ENCODE results near the gene SCRG1. TPM values are rescaled to one million over a fixed set of nuclear protein-coding genes. Genes with fewer than 3 reads are reported as not detected.

SCRG1 gene
- total RNA-seq, 2 experiments from 2014 or later = not detected

GRCh38 chr4:173405840-173406606 is 7.1 kb upstream of the SCRG1 start:
- Mint-ChIP-seq H3K4me1 (ENCODE audit: low read depth) (no peaks in the 10 kb centered on the region), H3K4me3 (no peak overlapping the region), H3K27ac (no peak overlapping the region), H3K36me3 (ENCODE audit: low read depth) (no peaks in the 10 kb centered on the region), H3K27me3 (ENCODE audit: low read depth) (peaks cover 3% of the 10 kb centered on the region), H3K9me3 (no peaks in the 10 kb centered on the region)
- DNase-seq = no peak
- intact Hi-C loops (cut with micrococcal nuclease) = no loop called here
- CTCF ChIA-PET = interaction anchor here (0.9 kb wide), 1 partner anchor 105 kb away, joined by 3 read pairs; no protein-coding TSS in a partner anchor

- H3K4me1 Mint-ChIP-seq (ENCODE audit: low read depth) = no peaks in the 10 kb centered on the region
- DNase-seq = no peak
- H3K36me3 Mint-ChIP-seq (ENCODE audit: low read depth) = no peaks in the 10 kb centered on the region
- H3K27me3 Mint-ChIP-seq (ENCODE audit: low read depth) = peaks cover 3% of the 10 kb centered on the region
- CTCF ChIA-PET = no interaction called here
- intact Hi-C loops (cut with micrococcal nuclease) = no loop called here
- H3K4me3 Mint-ChIP-seq = no peak overlapping the region
- no peaks in the 10 kb centered on the region for H3K9me3 Mint-ChIP-seq
- no peak overlapping the region for H3K27ac Mint-ChIP-seq
These were observed 5.5 kb upstream of the SCRG1 start for GRCh38 chr4:173404296-173404865.

- Mint-ChIP-seq H3K4me3 (no peak overlapping the region), H3K27ac (no peak overlapping the region), H3K36me3 (ENCODE audit: low read depth) (no peaks in the 10 kb centered on the region), H3K9me3 (no peaks in the 10 kb centered on the region), H3K27me3 (ENCODE audit: low read depth) (peaks cover 4% of the 10 kb centered on the region), H3K4me1 (ENCODE audit: low read depth) (no peaks in the 10 kb centered on the region)
- CTCF ChIA-PET = interaction anchor here (0.6 to 1.3 kb wide), 2 partner anchors 18 to 322 kb away, joined by 3 read pairs; no protein-coding TSS in a partner anchor
- no peak for DNase-seq
- intact Hi-C loops (cut with micrococcal nuclease) = no loop called here
These were observed 4.1 kb upstream of the SCRG1 start for GRCh38 chr4:173403051-173403450.

GRCh38 chr4:173401063-173401462 is 2.1 kb upstream of the SCRG1 start:
- Mint-ChIP-seq H3K27ac (no peak overlapping the region), H3K27me3 (ENCODE audit: low read depth) (peaks cover 11% of the 10 kb centered on the region), H3K4me3 (no peak overlapping the region), H3K36me3 (ENCODE audit: low read depth) (no peaks in the 10 kb centered on the region), H3K9me3 (no peaks in the 10 kb centered on the region), H3K4me1 (ENCODE audit: low read depth) (no peaks in the 10 kb centered on the region)
- CTCF ChIA-PET = interaction anchor here (0.6 kb wide), 1 partner anchor 235 kb away, joined by 4 read pairs; no protein-coding TSS in a partner anchor
- intact Hi-C loops (cut with micrococcal nuclease) = no loop called here
- DNase-seq = no peak

GRCh38 chr4:173398220-173398619 is 696 bp downstream of the SCRG1 start:
- intact Hi-C loops (cut with micrococcal nuclease) = no loop called here
- Mint-ChIP-seq H3K36me3 (ENCODE audit: low read depth) (no peaks in the 10 kb centered on the region), H3K4me1 (ENCODE audit: low read depth) (no peaks in the 10 kb centered on the region), H3K4me3 (no peak overlapping the region), H3K27me3 (ENCODE audit: low read depth) (peaks cover 11% of the 10 kb centered on the region), H3K9me3 (no peaks in the 10 kb centered on the region), H3K27ac (no peak overlapping the region)
- DNase-seq = no peak
- CTCF ChIA-PET = interaction anchor here (1.0 kb wide), 1 partner anchor 31 kb away, joined by 3 read pairs; no protein-coding TSS in a partner anchor

- Mint-ChIP-seq H3K27ac (no peak overlapping the region), H3K4me3 (no peak overlapping the region), H3K27me3 (ENCODE audit: low read depth) (peaks cover 11% of the 10 kb centered on the region), H3K36me3 (ENCODE audit: low read depth) (no peaks in the 10 kb centered on the region), H3K4me1 (ENCODE audit: low read depth) (no peaks in the 10 kb centered on the region), H3K9me3 (no peaks in the 10 kb centered on the region)
- DNase-seq = no peak
- intact Hi-C loops (cut with micrococcal nuclease) = no loop called here
- CTCF ChIA-PET = interaction anchor here (0.7 to 1.0 kb wide), 2 partner anchors 9 to 30 kb away, joined by 3 read pairs; no protein-coding TSS in a partner anchor
These were observed 1.3 kb downstream of the SCRG1 start for GRCh38 chr4:173397604-173398003.

- no peak overlapping the region for H3K27ac Mint-ChIP-seq
- H3K36me3 Mint-ChIP-seq (ENCODE audit: low read depth) = no peaks in the 10 kb centered on the region
- H3K27me3 Mint-ChIP-seq (ENCODE audit: low read depth) = peaks cover 10% of the 10 kb centered on the region
- CTCF ChIA-PET = no interaction called here
- H3K4me3 Mint-ChIP-seq = no peak overlapping the region
- DNase-seq = no peak
- H3K4me1 Mint-ChIP-seq (ENCODE audit: low read depth) = no peaks in the 10 kb centered on the region
- intact Hi-C loops (cut with micrococcal nuclease) = no loop called here
- H3K9me3 Mint-ChIP-seq = no peaks in the 10 kb centered on the region
These were observed 7.2 kb downstream of the SCRG1 start for GRCh38 chr4:173391701-173392100.

- H3K27me3 Mint-ChIP-seq (ENCODE audit: low read depth) = peaks cover 16% of the 10 kb centered on the region
- no peaks in the 10 kb centered on the region for H3K4me1 Mint-ChIP-seq (ENCODE audit: low read depth)
These were observed 12.2 kb downstream of the SCRG1 start for GRCh38 chr4:173386751-173387150.

GRCh38 chr4:173382349-173382748 is 16.6 kb downstream of the SCRG1 start:
- CTCF ChIA-PET = no interaction called here
- Mint-ChIP-seq H3K27ac (no peak overlapping the region), H3K4me3 (no peak overlapping the region), H3K27me3 (ENCODE audit: low read depth) (peaks cover 18% of the 10 kb centered on the region), H3K36me3 (ENCODE audit: low read depth) (no peaks in the 10 kb centered on the region), H3K4me1 (ENCODE audit: low read depth) (no peaks in the 10 kb centered on the region), H3K9me3 (no peaks in the 10 kb centered on the region)
- no peak for DNase-seq
- intact Hi-C loops (cut with micrococcal nuclease) = no loop called here

More at GRCh38 chr4:173386751-173387150, 12.2 kb downstream of the SCRG1 start:
- no peak for DNase-seq
- no peak overlapping the region for H3K27ac Mint-ChIP-seq
- H3K4me3 Mint-ChIP-seq = no peak overlapping the region
- CTCF ChIA-PET = no interaction called here
- intact Hi-C loops (cut with micrococcal nuclease) = no loop called here
- no peaks in the 10 kb centered on the region for H3K9me3 Mint-ChIP-seq
- no peaks in the 10 kb centered on the region for H3K36me3 Mint-ChIP-seq (ENCODE audit: low read depth)

- no peak for DNase-seq
- H3K27me3 Mint-ChIP-seq (ENCODE audit: low read depth) = peaks cover 14% of the 10 kb centered on the region
- H3K4me1 Mint-ChIP-seq (ENCODE audit: low read depth) = no peaks in the 10 kb centered on the region
- H3K27ac Mint-ChIP-seq = no peak overlapping the region
- H3K36me3 Mint-ChIP-seq (ENCODE audit: low read depth) = no peaks in the 10 kb centered on the region
- H3K9me3 Mint-ChIP-seq = no peaks in the 10 kb centered on the region
- no peak overlapping the region for H3K4me3 Mint-ChIP-seq
- CTCF ChIA-PET = interaction anchor here (0.7 kb wide), 1 partner anchor 64 kb away, joined by 5 read pairs; no protein-coding TSS in a partner anchor
- intact Hi-C loops (cut with micrococcal nuclease) = no loop called here
These were observed 17.3 kb downstream of the SCRG1 start for GRCh38 chr4:173381610-173382009.

- CTCF ChIA-PET = no interaction called here
- intact Hi-C loops (cut with micrococcal nuclease) = no loop called here
- Mint-ChIP-seq H3K4me3 (no peak overlapping the region), H3K36me3 (ENCODE audit: low read depth) (no peaks in the 10 kb centered on the region), H3K4me1 (ENCODE audit: low read depth) (no peaks in the 10 kb centered on the region), H3K27ac (no peak overlapping the region), H3K9me3 (no peaks in the 10 kb centered on the region), H3K27me3 (ENCODE audit: low read depth) (peaks cover 14% of the 10 kb centered on the region)
- no peak for DNase-seq
These were observed 17.9 kb downstream of the SCRG1 start for GRCh38 chr4:173380987-173381386.

GRCh38 chr4:173379929-173380328 is 19.0 kb downstream of the SCRG1 start:
- no peak overlapping the region for H3K4me3 Mint-ChIP-seq
- intact Hi-C loops (cut with micrococcal nuclease) = no loop called here

GRCh38 chr4:173374588-173374987 is 24.3 kb downstream of the SCRG1 start:
- DNase-seq = no peak
- H3K27ac Mint-ChIP-seq = no peak overlapping the region
- H3K9me3 Mint-ChIP-seq = no peaks in the 10 kb centered on the region
- H3K4me1 Mint-ChIP-seq (ENCODE audit: low read depth) = peaks cover 5% of the 10 kb centered on the region
- no peak overlapping the region for H3K4me3 Mint-ChIP-seq
- intact Hi-C loops (cut with micrococcal nuclease) = loop anchor here (5.0 kb wide), 1 partner anchor 133 kb away; no protein-coding TSS in a partner anchor
- peaks cover 23% of the 10 kb centered on the region for H3K27me3 Mint-ChIP-seq (ENCODE audit: low read depth)
- H3K36me3 Mint-ChIP-seq (ENCODE audit: low read depth) = peaks cover 5% of the 10 kb centered on the region
- CTCF ChIA-PET = interaction anchor here (1.5 kb wide), 1 partner anchor 10 kb away, joined by 5 read pairs; no protein-coding TSS in a partner anchor

More at GRCh38 chr4:173379929-173380328, 19.0 kb downstream of the SCRG1 start:
- Mint-ChIP-seq H3K36me3 (ENCODE audit: low read depth) (no peaks in the 10 kb centered on the region), H3K4me1 (ENCODE audit: low read depth) (no peaks in the 10 kb centered on the region), H3K27ac (no peak overlapping the region), H3K9me3 (no peaks in the 10 kb centered on the region), H3K27me3 (ENCODE audit: low read depth) (peaks cover 14% of the 10 kb centered on the region)
- DNase-seq = no peak
- CTCF ChIA-PET = no interaction called here
